ENCODE measurements around the gene TLX2. TPM values are rescaled to one million over a fixed set of nuclear protein-coding genes. Genes with fewer than 3 reads are reported as not detected.
A peak's percentile ranks its signal among the peaks of the same experiment; 100 is the strongest.

TLX2 gene
- total and polyA plus RNA-seq, 2 of the 13 experiments (the other 11 are each of a cell fraction or from before 2014, with no cell fraction given): 0.05 to 0.20 TPM

DNA sequence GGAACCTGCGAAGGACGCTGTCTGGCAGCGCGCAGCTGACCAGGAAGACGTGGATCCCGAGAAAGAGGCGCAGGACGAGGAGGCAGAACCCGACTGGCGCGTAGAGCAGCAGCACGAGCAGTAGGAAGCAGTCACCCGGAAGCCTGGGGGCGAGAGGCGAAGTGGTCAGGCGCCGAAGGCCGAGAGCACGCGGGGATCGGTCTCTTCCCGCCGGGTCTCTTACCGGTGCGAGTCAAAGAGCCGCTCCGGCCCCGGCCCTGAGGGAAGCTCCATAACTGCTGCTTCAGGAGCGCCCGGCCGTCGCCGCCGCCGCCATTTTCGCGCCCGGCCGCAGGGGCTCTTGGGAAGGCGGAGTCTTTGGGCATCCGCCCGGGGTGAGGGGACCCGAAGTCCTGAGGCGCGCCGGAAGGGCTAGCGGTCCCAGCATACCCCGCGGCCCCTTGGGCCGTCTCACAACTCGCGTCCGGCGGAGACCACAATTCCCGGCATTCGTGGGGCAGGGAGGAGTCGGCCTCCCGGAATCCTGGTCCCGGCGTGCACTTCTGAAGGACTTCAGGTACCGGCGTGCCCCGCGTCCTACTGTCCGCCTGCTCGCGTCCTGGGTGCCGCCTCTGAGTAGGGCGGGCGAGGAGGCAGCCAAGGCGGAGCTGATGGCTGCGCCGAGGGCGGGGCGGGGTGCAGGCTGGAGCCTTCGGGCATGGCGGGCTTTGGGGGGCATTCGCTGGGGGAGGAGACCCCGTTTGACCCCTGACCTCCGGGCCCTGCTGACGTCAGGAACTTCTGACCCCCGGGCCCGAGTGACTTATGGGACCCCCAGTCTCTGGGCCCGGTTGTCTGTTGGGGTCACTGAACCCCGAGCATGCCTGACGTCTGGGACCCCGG is 15.3 kb downstream of the TLX2 start, which contains the start of the genes AUP1 and HTRA2 (continued):
- TF ChIP-seq, protein P1, sequence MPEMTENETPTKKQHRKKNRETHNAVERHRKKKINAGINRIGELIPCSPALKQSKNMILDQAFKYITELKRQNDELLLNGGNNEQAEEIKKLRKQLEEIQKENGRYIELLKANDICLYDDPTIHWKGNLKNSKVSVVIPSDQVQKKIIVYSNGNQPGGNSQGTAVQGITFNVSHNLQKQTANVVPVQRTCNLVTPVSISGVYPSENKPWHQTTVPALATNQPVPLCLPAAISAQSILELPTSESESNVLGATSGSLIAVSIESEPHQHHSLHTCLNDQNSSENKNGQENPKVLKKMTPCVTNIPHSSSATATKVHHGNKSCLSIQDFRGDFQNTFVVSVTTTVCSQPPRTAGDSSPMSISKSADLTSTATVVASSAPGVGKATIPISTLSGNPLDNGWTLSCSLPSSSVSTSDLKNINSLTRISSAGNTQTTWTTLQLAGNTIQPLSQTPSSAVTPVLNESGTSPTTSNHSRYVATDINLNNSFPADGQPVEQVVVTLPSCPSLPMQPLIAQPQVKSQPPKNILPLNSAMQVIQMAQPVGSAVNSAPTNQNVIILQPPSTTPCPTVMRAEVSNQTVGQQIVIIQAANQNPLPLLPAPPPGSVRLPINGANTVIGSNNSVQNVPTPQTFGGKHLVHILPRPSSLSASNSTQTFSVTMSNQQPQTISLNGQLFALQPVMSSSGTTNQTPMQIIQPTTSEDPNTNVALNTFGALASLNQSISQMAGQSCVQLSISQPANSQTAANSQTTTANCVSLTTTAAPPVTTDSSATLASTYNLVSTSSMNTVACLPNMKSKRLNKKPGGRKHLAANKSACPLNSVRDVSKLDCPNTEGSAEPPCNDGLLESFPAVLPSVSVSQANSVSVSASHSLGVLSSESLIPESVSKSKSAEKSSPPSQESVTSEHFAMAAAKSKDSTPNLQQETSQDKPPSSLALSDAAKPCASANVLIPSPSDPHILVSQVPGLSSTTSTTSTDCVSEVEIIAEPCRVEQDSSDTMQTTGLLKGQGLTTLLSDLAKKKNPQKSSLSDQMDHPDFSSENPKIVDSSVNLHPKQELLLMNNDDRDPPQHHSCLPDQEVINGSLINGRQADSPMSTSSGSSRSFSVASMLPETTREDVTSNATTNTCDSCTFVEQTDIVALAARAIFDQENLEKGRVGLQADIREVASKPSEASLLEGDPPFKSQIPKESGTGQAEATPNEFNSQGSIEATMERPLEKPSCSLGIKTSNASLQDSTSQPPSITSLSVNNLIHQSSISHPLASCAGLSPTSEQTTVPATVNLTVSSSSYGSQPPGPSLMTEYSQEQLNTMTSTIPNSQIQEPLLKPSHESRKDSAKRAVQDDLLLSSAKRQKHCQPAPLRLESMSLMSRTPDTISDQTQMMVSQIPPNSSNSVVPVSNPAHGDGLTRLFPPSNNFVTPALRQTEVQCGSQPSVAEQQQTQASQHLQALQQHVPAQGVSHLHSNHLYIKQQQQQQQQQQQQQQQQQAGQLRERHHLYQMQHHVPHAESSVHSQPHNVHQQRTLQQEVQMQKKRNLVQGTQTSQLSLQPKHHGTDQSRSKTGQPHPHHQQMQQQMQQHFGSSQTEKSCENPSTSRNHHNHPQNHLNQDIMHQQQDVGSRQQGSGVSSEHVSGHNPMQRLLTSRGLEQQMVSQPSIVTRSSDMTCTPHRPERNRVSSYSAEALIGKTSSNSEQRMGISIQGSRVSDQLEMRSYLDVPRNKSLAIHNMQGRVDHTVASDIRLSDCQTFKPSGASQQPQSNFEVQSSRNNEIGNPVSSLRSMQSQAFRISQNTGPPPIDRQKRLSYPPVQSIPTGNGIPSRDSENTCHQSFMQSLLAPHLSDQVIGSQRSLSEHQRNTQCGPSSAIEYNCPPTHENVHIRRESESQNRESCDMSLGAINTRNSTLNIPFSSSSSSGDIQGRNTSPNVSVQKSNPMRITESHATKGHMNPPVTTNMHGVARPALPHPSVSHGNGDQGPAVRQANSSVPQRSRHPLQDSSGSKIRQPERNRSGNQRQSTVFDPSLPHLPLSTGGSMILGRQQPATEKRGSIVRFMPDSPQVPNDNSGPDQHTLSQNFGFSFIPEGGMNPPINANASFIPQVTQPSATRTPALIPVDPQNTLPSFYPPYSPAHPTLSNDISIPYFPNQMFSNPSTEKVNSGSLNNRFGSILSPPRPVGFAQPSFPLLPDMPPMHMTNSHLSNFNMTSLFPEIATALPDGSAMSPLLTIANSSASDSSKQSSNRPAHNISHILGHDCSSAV (CRISPR knock-in tag; IDR thresholded peaks at IDR 0.05; ENCODE audit: borderline replicate concordance): peak; percentile 80; the same call in 1 of the 2 replicates
- TF ChIP-seq, protein P2, sequence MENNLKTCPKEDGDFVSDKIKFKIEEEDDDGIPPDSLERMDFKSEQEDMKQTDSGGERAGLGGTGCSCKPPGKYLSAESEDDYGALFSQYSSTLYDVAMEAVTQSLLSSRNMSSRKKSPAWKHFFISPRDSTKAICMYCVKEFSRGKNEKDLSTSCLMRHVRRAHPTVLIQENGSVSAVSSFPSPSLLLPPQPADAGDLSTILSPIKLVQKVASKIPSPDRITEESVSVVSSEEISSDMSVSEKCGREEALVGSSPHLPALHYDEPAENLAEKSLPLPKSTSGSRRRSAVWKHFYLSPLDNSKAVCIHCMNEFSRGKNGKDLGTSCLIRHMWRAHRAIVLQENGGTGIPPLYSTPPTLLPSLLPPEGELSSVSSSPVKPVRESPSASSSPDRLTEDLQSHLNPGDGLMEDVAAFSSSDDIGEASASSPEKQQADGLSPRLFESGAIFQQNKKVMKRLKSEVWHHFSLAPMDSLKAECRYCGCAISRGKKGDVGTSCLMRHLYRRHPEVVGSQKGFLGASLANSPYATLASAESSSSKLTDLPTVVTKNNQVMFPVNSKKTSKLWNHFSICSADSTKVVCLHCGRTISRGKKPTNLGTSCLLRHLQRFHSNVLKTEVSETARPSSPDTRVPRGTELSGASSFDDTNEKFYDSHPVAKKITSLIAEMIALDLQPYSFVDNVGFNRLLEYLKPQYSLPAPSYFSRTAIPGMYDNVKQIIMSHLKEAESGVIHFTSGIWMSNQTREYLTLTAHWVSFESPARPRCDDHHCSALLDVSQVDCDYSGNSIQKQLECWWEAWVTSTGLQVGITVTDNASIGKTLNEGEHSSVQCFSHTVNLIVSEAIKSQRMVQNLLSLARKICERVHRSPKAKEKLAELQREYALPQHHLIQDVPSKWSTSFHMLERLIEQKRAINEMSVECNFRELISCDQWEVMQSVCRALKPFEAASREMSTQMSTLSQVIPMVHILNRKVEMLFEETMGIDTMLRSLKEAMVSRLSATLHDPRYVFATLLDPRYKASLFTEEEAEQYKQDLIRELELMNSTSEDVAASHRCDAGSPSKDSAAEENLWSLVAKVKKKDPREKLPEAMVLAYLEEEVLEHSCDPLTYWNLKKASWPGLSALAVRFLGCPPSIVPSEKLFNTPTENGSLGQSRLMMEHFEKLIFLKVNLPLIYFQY (CRISPR knock-in tag; IDR thresholded peaks at IDR 0.05; ENCODE audit: borderline replicate concordance): peak; percentile 86; the same call in 1 of the 2 replicates
- no peak; the same call in none of the 2 replicates for TF ChIP-seq EED (CRISPR knock-in tag; IDR thresholded peaks at IDR 0.05)
- TF ChIP-seq, protein P3, sequence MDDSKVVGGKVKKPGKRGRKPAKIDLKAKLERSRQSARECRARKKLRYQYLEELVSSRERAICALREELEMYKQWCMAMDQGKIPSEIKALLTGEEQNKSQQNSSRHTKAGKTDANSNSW (CRISPR knock-in tag; IDR thresholded peaks at IDR 0.05; ENCODE audit: borderline replicate concordance): peak; percentile 39; the same call in 1 of the 2 replicates
- no peak for TF ChIP-seq NPAS2 (CRISPR knock-in tag; IDR thresholded peaks at IDR 0.05; ENCODE audit: borderline replicate concordance)
- TF ChIP-seq BRCA1 (CRISPR knock-in tag; IDR thresholded peaks at IDR 0.05): peak; percentile 67; the same call in 1 of the 2 replicates
- TF ChIP-seq ZNF737 (CRISPR knock-in tag; IDR thresholded peaks at IDR 0.05; ENCODE audit: borderline replicate concordance): 0 out of 2 replicates have a peak, but pooled peaks have one; percentile 42
- TF ChIP-seq, protein P4, sequence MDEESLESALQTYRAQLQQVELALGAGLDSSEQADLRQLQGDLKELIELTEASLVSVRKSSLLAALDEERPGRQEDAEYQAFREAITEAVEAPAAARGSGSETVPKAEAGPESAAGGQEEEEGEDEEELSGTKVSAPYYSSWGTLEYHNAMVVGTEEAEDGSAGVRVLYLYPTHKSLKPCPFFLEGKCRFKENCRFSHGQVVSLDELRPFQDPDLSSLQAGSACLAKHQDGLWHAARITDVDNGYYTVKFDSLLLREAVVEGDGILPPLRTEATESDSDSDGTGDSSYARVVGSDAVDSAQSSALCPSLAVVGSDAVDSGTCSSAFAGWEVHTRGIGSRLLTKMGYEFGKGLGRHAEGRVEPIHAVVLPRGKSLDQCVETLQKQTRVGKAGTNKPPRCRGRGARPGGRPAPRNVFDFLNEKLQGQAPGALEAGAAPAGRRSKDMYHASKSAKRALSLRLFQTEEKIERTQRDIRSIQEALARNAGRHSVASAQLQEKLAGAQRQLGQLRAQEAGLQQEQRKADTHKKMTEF (CRISPR knock-in tag; IDR thresholded peaks at IDR 0.05): peak; percentile 98
- 0 out of 2 replicates have a peak, but pooled peaks have one; percentile 35 for TF ChIP-seq ZNF256 (CRISPR knock-in tag; conservative IDR thresholded peaks at IDR 0.05)
- peak; percentile 72; the same call in 1 of the 2 replicates for TF ChIP-seq MIER2 (CRISPR knock-in tag; IDR thresholded peaks at IDR 0.05)
- peak; percentile 83 for TF ChIP-seq SPEN (CRISPR knock-in tag; IDR thresholded peaks at IDR 0.05; ENCODE audit: low read depth)
- no peak for TF ChIP-seq ADNP (CRISPR knock-in tag; IDR thresholded peaks at IDR 0.05)
- TF ChIP-seq ZNF460 (CRISPR knock-in tag; IDR thresholded peaks at IDR 0.05; ENCODE audit: borderline replicate concordance): peak; percentile 38; the same call in 1 of the 2 replicates
- TF ChIP-seq ZNF20 (CRISPR knock-in tag; IDR thresholded peaks at IDR 0.05): peak; percentile 93

All from HepG2 (cell line).